HAP-1 (cell line): ENCODE data around the gene PRKD1.
"Not testable (repeated sequence)": the region's sequence is repeated elsewhere in the genome, so short reads cannot be mapped to it uniquely, and the experiment has no call there.

ENCODE experiments used
- DNase-seq, 2 experiments: peaks; one replicate each; pipeline ENCODE4 v3.0.0-alpha.2; 2016 to 2020; ENCODE audit warnings: low spot score in 2 of 2
- H3K27me3 ChIP-seq: fragments of 250-450 bp; sonication (Bioruptor Pico); 2 replicates; pipeline ENCODE4 v1.5.1; 2020; ENCODE audit warnings: low read depth, mild to moderate bottlenecking, moderate library complexity
- H3K36me3 ChIP-seq: fragments of 250-450 bp; sonication (Bioruptor Pico); replicated peaks from 2 replicates; pipeline ENCODE4 v1.5.1; 2020; ENCODE audit warnings: mild to moderate bottlenecking
- H3K4me1 ChIP-seq: fragments of 250-450 bp; sonication (Bioruptor Pico); 2 replicates; pipeline ENCODE4 v1.5.1; 2020; ENCODE audit warnings: mild to moderate bottlenecking
- H3K4me3 ChIP-seq: fragments of 250-450 bp; sonication (Bioruptor Pico); 2 replicates; pipeline ENCODE4 v1.5.1; 2020; ENCODE audit warnings: mild to moderate bottlenecking, moderate library complexity
- H3K9me3 ChIP-seq: fragments of 250-450 bp; sonication (Bioruptor Pico); 2 replicates; pipeline ENCODE4 v1.5.1; 2020; ENCODE audit warnings: mild to moderate bottlenecking, moderate library complexity
- in situ Hi-C: fragments of 300-500 bp; cut with MboI; formaldehyde crosslinking; loops from 3 replicates; pipeline ENCODE4 v1.14.3; 2020; ENCODE audit warnings: low sequenced_read_pairs, inconsistent platforms, mixed read lengths

PRKD1 gene

DNA sequence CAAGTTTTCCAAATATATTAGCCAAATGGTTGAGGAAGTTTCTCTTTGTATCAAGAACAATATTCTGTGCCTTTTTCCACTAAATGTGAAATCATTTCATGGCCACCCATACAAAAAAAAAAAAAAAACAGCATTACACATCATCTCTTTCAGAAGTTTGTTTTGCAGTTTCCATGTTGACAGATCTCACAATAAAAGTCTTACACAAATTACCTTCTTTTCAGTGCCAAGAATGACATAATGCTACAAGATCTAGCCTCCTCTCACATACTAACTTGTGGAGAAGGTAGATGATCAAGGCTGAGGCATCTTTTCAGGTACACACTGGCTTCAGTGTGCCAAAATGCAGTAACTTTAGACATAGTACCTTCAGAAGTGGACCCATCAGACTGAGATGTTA is 35.3 kb downstream of the PRKD1 start:
- Histone ChIP-seq H3K27me3 (no peaks in the 10 kb centered on the region), H3K4me1 (no peaks in the 10 kb centered on the region), H3K9me3 (no peaks in the 10 kb centered on the region), H3K36me3 (no peaks in the 10 kb centered on the region), H3K4me3 (no peak overlapping the region)
- in situ Hi-C loops: no loop called here
- no peak for DNase-seq

DNA sequence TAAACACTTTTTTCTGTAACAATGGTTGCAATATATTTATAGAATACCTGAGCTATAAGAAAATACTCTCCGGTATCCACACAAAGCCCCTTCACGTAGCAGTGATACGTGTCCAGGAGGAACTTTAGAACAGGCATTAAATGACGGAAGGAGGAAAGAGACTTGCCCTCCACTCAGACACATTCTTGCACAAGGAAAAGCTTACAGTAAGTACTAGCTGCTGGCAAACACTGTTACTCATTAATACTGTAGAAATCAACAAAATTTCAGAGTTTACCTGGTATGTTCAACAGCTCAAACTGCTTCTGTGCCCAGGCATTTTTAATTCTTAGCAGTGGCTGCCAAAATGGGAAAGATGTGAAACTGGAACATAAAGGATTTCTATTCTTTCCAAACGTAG is 41.7 kb downstream of the PRKD1 start:
- Histone ChIP-seq H3K36me3 (no peaks in the 10 kb centered on the region), H3K4me1 (no peaks in the 10 kb centered on the region), H3K4me3 (no peak overlapping the region), H3K9me3 (no peaks in the 10 kb centered on the region), H3K27me3 (no peaks in the 10 kb centered on the region)
- no peak for DNase-seq
- in situ Hi-C loops: no loop called here

GRCh38 chr14:29868000-29868399 is 59.6 kb downstream of the PRKD1 start:
- no peaks in the 10 kb centered on the region for H3K27me3 ChIP-seq
- no peaks in the 10 kb centered on the region for H3K9me3 ChIP-seq
- no peak overlapping the region for H3K4me3 ChIP-seq
- in situ Hi-C loops: no loop called here
- no peaks in the 10 kb centered on the region for H3K36me3 ChIP-seq
- peaks cover 46% of the 10 kb centered on the region for H3K4me1 ChIP-seq
- DNase-seq: peak; percentile 15 to 43

GRCh38 chr14:29865299-29865698 is 62.3 kb downstream of the PRKD1 start:
- Histone ChIP-seq H3K4me3 (no peak overlapping the region), H3K9me3 (no peaks in the 10 kb centered on the region), H3K27me3 (no peaks in the 10 kb centered on the region), H3K4me1 (peaks cover 46% of the 10 kb centered on the region), H3K36me3 (no peaks in the 10 kb centered on the region)
- in situ Hi-C loops: no loop called here
- DNase-seq: peak; percentile 53 to 98

GRCh38 chr14:29861996-29862395 is 65.7 kb downstream of the PRKD1 start:
- Histone ChIP-seq H3K9me3 (no peaks in the 10 kb centered on the region), H3K4me1 (peaks cover 27% of the 10 kb centered on the region), H3K4me3 (no peak overlapping the region), H3K36me3 (no peaks in the 10 kb centered on the region), H3K27me3 (no peaks in the 10 kb centered on the region)
- no peak for DNase-seq
- in situ Hi-C loops: no loop called here

- no peak for DNase-seq
- in situ Hi-C loops: no loop called here
Observed at GRCh38 chr14:29858299-29858698, 69.3 kb downstream of the PRKD1 start.

GRCh38 chr14:29857551-29857950 is 70.1 kb downstream of the PRKD1 start:
- DNase-seq: no peak
- Histone ChIP-seq H3K9me3 (peaks cover 3% of the 10 kb centered on the region; the same call in 1 of the 2 replicates), H3K4me3 (no peak overlapping the region), H3K27me3 (no peaks in the 10 kb centered on the region), H3K36me3 (no peaks in the 10 kb centered on the region), H3K4me1 (no peaks in the 10 kb centered on the region)
- in situ Hi-C loops: no loop called here

More at GRCh38 chr14:29858299-29858698, 69.3 kb downstream of the PRKD1 start:
- H3K4me1 ChIP-seq: no peaks in the 10 kb centered on the region
- H3K36me3 ChIP-seq: no peaks in the 10 kb centered on the region
- H3K4me3 ChIP-seq: no peak overlapping the region
- H3K9me3 ChIP-seq: peaks cover 3% of the 10 kb centered on the region; the same call in 1 of the 2 replicates
- no peaks in the 10 kb centered on the region for H3K27me3 ChIP-seq

DNA sequence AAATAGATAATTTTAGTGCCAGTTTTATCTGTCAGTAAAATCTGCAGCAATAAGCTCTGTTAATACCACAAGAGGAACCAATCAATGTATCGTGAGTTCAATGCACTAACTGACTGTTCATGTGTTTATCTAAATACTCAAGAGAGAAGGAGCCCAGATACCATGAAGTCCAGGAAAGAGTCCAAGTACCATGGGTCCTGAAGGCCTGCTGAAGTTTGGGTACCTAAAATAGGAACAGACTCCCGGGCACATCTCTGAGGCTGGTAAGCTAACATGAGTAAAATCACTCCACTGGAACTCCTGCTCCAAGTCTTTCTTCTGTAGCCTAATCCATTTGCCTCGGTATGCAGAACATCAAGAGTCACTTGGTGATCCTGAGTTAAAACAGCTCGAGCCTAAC is 71.1 kb downstream of the PRKD1 start:
- no peak overlapping the region for H3K4me3 ChIP-seq
- H3K27me3 ChIP-seq: no peaks in the 10 kb centered on the region
- no peaks in the 10 kb centered on the region for H3K36me3 ChIP-seq
- peaks cover 3% of the 10 kb centered on the region; the same call in 1 of the 2 replicates for H3K9me3 ChIP-seq
- H3K4me1 ChIP-seq: no peaks in the 10 kb centered on the region
- DNase-seq: no peak
- in situ Hi-C loops: no loop called here

DNA sequence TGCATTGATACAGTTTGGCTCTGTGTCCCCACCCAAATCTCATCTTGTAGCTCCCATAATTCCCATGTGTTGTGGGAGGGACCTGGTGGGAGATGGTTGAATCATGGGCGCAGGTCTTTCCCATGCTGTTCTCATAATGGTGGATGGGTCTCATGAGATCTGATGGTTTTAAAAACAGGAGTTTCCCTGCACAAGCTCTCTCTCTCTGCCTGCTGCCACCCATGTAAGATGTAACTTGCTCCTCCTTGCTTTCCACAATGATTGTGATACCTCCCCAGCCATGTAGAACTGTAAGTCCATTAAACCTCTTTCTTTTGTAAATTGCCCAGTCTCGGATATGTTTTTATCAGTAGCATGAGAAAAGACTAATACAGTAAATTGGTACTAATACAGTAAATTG is 74.0 kb downstream of the PRKD1 start:
- DNase-seq, H3K4me1 ChIP-seq, H3K9me3 ChIP-seq, H3K36me3 ChIP-seq, H3K27me3 ChIP-seq, H3K4me3 ChIP-seq, in situ Hi-C loops: not testable (repeated sequence)

DNA sequence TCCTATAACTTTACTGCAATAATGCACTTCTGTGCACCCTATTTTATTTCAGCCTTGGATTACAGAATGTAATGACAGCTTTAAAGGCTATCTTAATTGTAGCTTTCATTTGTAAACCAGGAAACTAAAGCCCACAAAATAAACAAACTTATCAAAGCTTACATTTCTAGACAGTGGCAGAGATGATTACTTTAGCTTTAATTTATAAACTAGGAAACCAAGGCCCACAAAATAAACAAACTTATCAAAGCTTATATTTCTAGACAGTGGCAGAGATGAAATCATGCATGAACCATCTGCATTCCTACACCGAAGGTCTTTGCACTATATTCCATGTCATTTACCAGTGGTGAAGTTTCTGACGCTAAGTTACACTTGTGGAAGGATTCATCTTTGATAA is 74.4 kb downstream of the PRKD1 start:
- in situ Hi-C loops: no loop called here
- Histone ChIP-seq H3K4me3 (no peak overlapping the region), H3K36me3 (no peaks in the 10 kb centered on the region), H3K4me1 (no peaks in the 10 kb centered on the region), H3K27me3 (no peaks in the 10 kb centered on the region), H3K9me3 (peaks cover 3% of the 10 kb centered on the region; the same call in 1 of the 2 replicates)
- DNase-seq: no peak

DNA sequence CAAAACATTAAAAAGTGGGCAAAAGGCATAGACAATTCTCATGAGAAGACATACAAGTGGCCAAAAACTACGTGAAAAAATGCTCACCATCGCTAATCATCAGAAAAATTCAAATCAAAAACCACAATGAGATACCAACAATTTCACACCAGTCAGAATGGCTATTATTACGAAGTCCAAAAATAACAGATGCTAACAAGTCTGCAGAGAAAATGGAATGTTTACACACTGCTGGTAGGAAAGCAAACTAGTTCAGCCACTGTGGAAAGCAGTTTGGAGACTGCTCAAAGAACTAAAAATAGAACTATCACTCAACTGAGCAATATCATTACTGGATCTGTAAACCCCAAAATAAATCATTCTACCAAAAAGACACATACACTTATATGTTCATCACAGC is 76.2 kb downstream of the PRKD1 start:
- Histone ChIP-seq H3K9me3 (peaks cover 3% of the 10 kb centered on the region; the same call in 1 of the 2 replicates), H3K4me3 (no peak overlapping the region), H3K27me3 (no peaks in the 10 kb centered on the region), H3K4me1 (no peaks in the 10 kb centered on the region), H3K36me3 (no peaks in the 10 kb centered on the region)
- DNase-seq: no peak
- in situ Hi-C loops: no loop called here

GRCh38 chr14:29847056-29847380 is 80.6 kb downstream of the PRKD1 start:
- peaks cover 2% of the 10 kb centered on the region; the same call in 1 of the 2 replicates for H3K9me3 ChIP-seq
- in situ Hi-C loops: no loop called here
- no peak overlapping the region for H3K4me3 ChIP-seq
- DNase-seq: no peak
- H3K27me3 ChIP-seq: no peaks in the 10 kb centered on the region
- H3K36me3 ChIP-seq: no peaks in the 10 kb centered on the region
- H3K4me1 ChIP-seq: no peaks in the 10 kb centered on the region

DNA sequence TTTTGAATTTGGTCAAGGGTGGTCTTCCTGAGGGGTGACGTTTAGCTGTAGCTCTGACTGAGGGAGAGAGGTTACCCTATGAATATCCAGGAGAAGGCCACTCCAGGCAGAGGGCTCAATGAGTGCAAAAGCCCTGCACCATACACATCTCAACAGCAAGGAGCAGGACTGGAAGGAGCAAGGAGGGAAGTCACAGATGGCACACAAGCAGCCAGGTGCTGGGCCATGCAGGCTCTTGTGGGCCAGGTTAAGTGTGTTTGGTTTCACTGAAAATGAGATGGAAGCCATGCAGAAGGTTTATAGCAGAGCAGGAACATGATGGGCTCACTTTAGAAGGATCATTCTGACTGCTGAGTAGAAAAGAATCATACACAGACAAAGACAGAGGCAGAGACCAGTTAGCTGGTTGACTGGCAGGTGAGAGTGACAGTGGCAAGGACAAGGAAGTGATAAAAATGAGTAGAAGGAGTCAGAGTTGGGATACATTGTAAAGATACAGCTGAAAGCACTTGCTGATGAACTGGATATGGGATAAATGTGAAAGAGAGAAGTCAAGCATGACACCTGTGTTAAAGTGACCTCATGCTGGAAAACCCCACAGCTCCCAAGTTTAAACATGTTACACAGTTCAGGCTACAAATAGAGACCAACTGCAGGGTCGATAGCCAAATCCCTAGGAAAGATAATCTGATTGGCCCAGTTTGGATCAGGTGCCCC is 81.2 kb downstream of the PRKD1 start:
- Histone ChIP-seq H3K9me3 (peaks cover 2% of the 10 kb centered on the region; the same call in 1 of the 2 replicates), H3K36me3 (no peaks in the 10 kb centered on the region), H3K27me3 (no peaks in the 10 kb centered on the region), H3K4me3 (no peak overlapping the region), H3K4me1 (no peaks in the 10 kb centered on the region)
- in situ Hi-C loops: no loop called here
- DNase-seq: no peak

- DNase-seq: no peak
- peaks cover 25% of the 10 kb centered on the region for H3K9me3 ChIP-seq
- in situ Hi-C loops: no loop called here
- H3K4me1 ChIP-seq: no peaks in the 10 kb centered on the region
- H3K36me3 ChIP-seq: no peaks in the 10 kb centered on the region
- H3K4me3 ChIP-seq: no peak overlapping the region
- no peaks in the 10 kb centered on the region for H3K27me3 ChIP-seq
Observed at GRCh38 chr14:29843981-29844380, 83.7 kb downstream of the PRKD1 start.

GRCh38 chr14:29842228-29842627 is 85.4 kb downstream of the PRKD1 start:
- Histone ChIP-seq H3K4me1 (no peaks in the 10 kb centered on the region), H3K9me3 (peaks cover 27% of the 10 kb centered on the region), H3K36me3 (no peaks in the 10 kb centered on the region), H3K27me3 (no peaks in the 10 kb centered on the region), H3K4me3 (no peak overlapping the region)
- no peak for DNase-seq
- in situ Hi-C loops: no loop called here
